NOMO-1 (cell line): ENCODE measurements around the gene PPP1R14C.

Experiments
- DNase-seq, 2 experiments: peaks; one replicate each; lab custom pipeline; 2025; ENCODE audit not compliant: unreplicated experiment in 2 of 2; lab: John Stamatoyannopoulos, UW

PPP1R14C gene

DNA sequence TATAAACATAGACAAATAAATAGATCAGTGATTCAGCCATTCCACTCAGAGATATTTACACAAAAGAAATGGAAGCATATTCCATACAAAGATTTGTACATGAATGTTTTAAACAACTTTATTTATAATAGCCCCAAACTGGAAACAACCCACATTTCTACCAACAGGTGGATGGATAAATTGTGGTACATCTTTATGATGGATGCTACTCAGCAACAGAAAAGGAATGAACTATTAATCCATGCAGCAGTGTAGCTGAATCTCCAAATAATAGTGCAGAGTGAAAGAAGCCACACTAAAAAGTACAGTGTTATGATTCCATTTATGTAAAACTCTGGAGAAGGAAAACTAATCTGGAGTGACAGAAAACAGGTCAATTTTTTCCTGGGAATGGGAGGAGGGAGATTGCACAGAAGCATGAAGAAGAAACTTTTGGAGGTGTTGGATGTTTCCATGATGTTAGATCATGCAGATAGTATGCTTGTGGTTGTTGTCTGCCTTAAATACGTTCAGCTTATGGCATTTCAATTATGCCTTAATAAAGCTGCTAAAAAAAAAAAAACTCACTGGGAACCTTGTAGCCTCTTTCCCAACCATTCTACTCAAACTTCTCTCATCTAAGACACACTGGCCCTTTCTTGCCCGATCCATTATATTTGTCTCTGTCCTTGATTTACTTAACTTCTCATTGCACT, 100.9 kb downstream of the PPP1R14C start:
- no peak for DNase-seq

DNA sequence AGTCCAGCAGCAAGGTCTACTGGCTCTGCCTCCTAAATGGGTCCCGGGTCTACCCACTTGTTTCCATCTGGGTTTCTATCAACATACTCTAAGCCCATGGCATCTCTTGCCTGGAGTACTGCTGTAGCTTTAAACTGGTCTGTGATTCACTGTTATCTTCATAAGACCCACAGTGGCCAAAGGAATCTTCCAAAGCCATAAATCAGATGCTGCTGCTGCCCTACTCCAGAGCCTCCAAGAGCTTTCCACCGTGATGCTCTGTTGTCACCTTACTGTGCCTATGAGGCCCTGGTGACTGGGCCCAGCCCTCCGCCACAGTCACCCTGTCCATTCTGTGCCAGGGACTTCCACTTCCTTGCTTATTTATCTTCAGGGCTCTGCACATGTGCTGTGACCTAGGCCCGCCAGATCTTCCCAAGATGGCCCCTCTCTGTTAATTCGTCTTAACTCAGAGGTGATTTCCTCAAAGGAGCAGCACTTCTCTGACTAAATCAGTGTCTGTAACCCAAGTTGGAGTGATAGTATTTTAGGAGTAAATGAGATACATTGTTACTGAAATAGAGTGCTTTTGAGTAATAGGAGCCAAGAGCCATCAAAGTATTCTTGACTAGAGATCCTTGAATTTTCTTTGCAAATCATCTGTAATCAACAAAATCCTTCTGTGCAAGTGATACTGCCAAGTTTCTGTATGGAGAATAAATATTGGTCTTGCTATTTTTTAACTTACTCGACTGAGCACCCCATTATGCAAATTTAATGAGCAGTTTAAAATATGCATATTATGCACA, 102.5 kb downstream of the PPP1R14C start:
- DNase-seq: no peak

DNA sequence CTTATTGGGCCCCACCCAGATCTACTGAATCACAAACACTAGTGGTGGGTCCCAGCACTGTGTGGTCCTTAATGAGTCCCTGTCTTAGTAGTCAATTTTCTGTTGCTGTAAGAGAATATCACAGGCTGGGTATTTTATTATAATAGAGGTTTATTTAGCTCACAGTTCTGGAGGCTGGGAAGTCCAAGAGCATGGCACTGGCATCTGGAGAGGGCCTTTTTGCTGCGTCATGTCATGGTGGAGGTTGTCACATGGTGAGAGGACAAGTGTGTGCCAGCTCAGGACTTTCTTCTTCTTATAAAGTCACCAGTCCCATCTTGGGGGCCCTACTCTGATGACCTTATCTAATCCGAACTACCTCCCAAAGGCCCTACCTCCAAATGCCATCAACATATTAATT, 105.0 kb downstream of the PPP1R14C start:
- no peak for DNase-seq

DNA sequence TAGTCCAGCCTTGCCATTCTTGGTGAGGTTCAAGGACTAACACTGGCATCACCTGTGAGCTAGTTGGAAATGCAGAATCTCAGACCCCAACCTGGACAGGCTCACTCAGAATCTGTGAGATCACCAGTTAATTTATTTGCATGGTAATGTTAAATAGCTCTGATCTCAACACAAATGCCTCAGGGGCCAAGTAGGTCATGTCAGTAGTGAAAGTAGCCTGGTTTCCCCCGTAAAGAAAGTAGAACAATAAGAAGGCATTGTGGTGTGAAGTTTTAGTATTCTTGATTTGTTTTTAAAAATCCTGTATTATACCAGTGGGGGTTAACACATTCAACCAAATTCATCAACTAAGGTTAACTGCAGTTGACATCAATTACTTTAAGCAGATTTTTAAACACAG, 105.5 kb downstream of the PPP1R14C start:
- no peak for DNase-seq

DNA sequence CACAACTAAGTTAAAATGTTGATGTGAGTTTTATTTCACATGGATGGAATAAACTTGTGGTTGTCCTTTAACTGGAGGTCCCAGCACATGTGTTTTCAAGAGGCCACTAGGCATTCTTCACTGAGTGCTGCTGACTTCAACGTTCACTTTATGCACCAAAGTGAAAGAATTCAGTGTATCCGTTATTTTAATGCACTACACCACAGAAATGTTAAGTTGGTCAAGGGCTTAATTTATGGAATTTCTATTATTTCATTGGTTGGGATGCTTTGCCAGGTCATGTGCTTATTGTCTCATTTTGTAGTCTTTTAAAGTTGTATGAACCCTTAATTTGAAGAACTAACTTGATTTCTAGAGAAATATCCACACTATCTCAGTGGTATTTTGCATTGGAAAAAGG, 106.4 kb downstream of the PPP1R14C start:
- no peak for DNase-seq

DNA sequence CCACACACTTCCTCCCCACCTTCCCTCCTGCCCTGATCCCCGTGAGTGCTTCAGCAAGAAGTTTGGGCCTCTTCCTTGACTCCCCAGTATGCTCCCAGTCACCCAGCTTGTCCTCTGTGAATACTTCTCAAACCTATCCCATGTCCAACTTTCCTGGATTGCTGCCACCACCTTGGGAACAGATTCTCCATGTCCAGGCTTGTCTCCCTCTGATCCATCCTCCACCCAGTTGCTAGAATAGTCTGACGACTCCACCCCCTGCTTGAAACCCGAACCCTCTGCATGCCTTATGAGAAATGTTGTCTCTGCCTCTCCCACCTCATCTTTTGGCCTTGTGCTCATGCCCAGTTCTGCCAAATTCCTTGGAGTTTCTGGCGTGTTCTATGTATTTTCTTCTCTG, 108.0 kb downstream of the PPP1R14C start:
- DNase-seq: no peak

DNA sequence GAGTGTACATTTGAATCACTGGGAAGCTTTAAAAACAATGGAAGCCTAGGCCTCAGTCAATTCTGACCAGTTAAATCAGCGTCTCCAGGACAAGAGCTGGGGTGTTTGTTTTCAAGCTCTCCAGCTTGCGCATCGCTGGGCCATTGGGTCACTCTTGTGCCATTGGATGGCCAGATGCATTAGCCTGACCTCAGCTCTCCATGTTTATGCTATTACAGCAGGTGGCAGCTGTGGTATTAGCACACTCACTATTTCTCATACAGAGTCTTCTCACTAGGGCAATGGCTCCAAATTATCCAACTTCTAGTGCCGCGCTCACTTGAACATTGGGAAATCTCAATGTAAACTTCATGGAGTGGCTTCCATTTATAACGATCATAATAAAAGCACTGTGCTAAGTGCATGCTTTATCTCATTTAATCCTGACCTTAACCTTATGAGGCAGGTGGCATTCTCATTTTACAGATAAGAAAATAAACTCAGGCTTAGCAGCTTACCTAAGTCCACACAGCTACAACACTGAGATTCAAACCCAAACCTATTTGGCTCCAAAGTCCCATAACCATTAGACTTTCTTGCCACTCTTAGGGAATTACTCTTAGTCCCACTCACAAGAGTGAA, 108.8 kb downstream of the PPP1R14C start:
- no peak for DNase-seq

DNA sequence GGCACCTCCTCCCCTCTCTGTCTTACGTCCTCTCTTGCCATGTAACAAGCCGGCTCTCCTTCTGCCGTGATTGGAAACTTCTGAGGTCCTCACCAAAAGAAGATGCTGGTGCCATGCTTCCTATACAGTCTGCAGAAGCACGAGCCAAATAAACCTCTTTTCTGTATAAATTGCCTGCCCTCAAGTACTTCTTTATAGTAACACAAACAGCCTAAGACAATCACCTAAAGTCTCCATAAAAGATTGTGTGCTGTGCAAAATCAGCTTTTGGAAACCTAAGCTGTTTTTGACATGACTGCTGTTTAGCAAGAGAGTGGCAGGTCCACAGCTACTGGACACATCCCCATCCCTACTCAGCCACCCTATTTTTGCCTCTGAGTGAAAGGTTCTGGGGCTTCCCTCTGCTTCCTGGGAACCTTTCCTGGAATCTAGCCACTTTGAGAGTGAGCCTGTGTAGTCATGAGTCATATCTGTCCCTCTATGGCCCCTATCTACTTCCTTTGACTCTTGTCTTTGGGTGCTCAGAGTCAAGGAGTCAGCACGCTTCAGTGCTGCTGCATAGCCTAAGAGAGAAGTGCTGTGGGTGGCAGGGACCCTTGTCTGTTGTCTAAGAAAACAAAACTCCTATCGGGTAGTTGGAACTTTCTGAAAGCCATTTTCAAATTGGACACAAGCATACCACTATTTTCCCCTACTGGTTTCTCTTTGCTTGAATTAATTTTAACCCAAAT, 110.0 kb downstream of the PPP1R14C start:
- no peak for DNase-seq

DNA sequence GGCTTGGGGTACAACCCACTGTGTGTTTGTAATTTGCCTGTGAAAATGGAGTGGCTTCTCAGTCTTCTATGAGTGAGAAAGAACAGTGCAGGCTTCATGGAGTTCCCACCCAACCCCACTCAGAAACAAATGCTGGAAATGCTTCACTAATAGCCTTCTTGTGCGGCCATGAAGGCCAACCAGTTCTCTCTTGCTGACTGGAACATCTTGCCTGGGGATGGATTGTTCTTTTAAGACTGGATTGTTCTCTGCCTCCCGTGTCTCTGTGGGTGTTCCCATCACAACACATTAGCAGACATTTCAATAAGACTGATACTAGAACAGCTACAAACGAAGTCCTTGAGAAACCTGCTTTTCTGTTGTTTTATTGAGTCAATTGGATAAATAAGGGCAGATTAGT, 110.6 kb downstream of the PPP1R14C start:
- DNase-seq: no peak

DNA sequence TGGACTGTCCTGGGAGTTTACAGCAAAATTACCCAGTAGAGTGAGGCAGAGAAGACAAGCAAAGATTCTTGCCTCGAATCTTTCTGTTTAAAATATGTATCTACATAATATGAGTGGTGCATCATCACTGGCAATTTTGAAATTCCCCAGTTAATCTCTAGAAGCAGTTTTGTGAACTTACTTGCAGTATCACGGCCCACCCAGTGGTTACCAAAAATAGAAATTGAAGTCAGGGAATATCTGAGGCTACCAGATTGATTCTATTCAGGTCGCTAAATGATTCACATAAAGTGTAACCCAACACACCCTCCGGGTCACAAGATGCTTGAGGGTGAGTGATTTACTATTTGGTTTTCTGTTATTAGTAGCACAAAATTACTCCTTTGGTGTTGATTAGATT, 111.9 kb downstream of the PPP1R14C start:
- DNase-seq: no peak

DNA sequence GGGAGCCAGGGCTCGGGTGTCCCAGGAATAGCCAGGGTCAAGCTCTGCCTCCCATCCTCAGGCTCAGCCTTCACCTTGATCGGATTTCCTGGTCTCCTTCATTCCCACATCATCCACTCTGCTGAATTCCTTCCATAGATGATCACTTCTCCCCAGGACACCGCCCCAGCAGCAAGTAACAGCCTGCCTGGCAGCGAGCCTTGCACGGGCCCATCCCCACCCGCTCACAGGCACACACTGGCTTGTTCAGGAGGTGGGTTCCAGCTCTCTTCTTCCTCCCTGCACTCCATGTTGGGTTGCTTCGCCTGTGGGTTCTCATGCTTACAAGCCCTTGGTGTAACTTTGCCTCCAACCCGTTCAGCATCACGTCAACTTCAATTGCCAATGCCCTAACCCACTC, 113.0 kb downstream of the PPP1R14C start:
- no peak for DNase-seq

DNA sequence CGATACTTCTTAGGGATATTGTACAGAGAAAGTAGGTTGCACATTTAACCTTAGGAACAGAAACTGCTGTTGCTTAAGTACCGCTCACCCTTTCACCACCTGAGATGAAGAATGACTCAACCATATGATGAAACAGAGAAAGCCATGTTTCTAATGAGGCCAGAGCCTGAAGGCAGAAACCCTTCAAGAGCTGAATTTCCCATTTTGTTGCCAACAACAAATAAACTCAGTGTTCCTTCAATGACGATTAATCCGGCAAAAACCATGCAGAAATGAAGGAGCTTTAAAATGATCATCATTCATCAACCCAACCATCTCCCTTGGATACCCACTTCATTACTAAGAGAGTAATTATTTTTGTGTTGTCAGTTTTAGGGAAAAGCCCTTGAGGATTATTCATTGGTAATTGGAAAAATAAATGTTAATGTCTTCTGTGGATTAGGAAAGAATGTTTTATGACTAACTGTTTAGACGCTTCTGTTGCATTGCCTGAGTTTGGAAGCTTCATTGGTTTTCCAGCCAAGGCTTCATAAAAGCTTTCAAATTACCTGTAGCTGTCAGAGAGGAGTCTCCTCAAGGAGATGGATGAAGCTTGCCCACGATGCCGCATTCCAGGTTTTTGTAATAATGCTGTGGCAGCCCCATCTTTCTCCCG, 113.9 kb downstream of the PPP1R14C start:
- peak; percentile 72 to 81 for DNase-seq

DNA sequence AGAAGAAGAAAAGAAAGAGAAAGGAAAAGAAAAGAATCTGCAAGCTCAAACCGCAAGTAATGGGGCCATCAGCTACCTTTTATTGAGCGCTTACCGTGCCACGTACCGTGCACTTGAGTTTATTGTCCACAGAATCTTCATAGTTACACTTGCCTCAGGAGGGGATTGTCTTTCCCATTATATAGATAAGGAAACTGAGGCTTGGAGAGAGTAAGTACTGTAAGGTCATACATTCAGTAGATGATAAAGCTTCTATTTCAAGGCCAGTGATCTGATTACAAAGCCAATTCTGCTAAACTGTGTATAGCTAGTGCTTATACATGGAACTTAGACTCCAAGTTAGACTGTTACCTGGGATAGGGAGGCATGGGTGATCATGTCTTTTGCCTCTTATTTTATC, 115.5 kb downstream of the PPP1R14C start:
- DNase-seq: no peak

DNA sequence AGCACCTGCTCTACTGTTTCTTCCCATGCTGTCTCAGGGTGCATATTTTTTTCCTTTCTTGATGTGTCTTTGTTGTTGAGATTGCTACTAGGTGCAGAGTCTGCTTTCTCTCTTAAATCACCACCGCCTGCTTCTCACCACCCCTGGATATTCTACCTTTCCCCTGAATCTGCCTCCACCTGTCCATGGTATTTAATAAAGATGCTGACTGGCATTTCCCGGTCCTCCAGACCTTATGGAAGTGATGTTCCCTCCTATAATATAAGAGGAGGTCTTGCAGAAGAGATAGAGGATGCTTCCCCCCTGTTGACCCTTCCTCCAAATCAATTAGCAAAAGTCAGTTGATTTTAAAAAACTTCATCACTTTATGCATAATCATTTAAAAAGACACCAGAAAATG, 118.1 kb downstream of the PPP1R14C start:
- no peak for DNase-seq

DNA sequence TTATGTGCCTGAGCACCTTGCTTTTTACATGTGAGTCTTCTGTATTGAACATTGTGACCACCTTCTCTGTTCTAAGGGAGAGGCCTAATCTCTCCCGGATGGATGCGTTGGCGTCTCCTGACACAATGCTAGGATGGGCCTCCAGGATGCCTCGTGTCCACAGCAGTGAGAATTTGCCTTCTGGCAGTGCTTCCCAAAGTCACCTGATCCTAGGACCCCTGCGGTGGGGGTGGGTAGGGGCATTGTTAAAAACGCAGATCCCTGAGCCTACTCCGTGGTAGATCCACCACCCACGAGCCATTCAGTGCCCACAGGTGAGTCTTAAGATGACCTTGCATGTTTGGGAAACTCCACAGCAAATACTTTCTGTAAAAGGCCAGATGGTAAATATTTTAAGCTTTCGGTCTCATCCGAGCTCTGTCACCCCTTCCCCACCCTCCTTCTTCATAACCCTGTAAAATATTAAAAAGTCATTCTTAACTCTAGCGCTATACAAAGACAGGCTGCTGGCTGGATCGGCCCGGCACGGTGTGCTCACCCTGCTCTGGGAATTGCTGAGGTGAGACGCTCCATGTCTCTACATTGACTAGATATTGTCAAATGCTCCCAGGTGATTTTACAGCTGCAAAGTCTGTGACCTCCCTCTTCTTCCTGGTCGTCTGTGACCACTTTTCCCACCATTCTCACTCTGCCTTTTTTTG, 119.3 kb downstream of the PPP1R14C start:
- DNase-seq: no peak

DNA sequence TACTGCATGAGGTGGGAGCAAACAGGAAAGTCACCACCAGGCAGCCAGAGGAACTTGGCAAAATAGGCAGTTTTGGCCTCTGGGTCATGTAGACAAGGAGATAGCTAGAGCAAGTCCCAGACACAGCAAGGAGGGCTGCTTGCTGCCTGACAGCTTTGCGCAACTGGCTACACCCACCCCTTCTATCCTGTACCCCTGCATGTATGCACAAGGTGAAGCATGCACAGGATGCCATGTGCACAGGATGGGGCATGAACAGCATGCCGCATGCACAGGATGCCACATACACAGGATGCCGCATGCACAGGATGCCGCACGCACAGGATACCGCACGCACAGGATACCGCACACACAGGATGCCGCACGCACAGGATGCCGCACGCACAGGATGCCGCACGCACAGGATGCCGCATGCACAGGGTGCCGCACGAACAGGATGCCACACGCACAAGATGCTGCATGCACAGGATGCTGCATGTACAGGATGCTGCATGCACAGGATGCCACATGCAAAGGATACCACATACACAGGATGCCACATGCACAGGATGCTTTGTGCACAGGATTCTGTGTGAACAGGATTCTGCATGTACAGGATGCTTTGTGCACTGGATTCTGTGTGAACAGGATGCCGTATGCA, 121.0 kb downstream of the PPP1R14C start:
- no peak for DNase-seq

DNA sequence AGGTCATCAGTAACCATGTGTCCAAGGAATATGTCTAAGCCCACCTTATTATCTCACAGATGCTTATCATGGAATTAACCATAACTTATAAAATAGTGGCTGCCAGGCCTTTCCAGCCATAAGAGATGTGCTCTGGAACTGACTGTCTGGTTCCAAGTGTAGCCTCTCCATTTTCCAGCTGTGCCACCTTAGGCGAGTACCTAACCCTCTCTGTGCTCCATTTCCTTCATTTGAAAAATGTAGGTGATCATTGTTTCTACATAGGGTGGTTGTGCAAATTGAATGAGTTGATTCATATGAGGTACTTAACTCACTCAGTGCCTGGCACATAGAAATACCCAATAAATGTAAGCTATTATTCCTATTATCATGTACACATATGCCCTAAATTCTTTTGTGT, 123.5 kb downstream of the PPP1R14C start:
- no peak for DNase-seq

DNA sequence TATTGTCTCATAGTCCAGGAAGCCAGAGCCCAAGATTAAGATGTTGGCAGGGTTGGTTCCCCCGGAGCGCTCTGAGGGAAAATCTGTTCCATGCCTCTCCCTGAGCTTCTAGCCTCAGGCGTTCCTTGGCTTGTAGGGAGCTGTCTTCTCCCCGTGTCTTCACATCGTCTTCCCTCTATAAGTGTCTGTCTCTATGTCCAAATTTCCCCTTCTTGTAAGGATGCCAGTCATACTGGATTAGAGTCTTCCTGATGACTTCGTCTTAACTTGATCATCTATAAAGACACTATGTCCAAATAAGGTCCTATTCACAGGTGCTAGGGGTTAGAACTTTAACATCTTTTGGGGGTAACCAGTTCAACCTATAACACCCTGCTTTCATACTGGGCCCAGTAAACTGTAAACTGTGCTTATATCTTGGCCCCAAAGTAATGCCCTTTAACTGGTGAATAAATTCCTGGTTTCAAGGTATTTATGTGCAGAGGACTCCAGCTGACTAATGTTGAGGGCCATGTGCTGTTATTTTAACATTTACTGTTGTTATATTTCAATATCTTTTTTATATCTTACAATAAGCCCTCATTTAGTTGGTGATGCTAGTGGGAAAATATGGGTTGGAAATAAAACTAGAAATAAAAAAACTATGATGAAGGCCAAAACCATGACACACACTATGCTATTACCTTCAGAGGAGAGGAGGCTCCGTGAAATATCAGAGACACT, 124.3 kb downstream of the PPP1R14C start:
- DNase-seq: no peak
